ENCODE measurements around the gene CEP104. TPM values are rescaled to one million over a fixed set of nuclear protein-coding genes. Genes with fewer than 3 reads are reported as not detected.

Gene CEP104
- polyA plus RNA-seq, 3 donors: 8.3 to 25.1 (median 13.0) TPM

- Histone ChIP-seq H3K27me3 (ENCODE audit: control insufficient read depth in 2 of 2, insufficient read depth in 2 of 2, low read length in 2 of 2) (no peaks in the 10 kb centered on the region), H3K4me2 (replicated peaks; ENCODE audit: extremely low read depth, low read length, poor library complexity, severe bottlenecking) (no peak overlapping the region), H3K9ac (ENCODE audit: insufficient read depth, low read length, poor library complexity, severe bottlenecking) (no peak overlapping the region), H4K20me1 (ENCODE audit: insufficient read depth, low read length) (no peaks in the 10 kb centered on the region), H2AFZ (ENCODE audit: insufficient read depth, low read depth, low read length, poor library complexity, severe bottlenecking) (no peak overlapping the region), H3K9me3 (replicated peaks in 1 of 2; ENCODE audit: control insufficient read depth in 1 of 2, insufficient read depth in 1 of 2, low read length in 2 of 2) (no peaks in the 10 kb centered on the region), H3K4me3 (replicated peaks in 1 of 3; ENCODE audit: low read depth in 2 of 3, low read length in 3 of 3) (no peak overlapping the region), H3K4me1 (ENCODE audit: control insufficient read depth in 1 of 2, insufficient read depth in 2 of 2, low read length in 2 of 2) (no peaks in the 10 kb centered on the region), H3K27ac (ENCODE audit: low read depth in 1 of 2, low read length in 2 of 2) (no peak overlapping the region), H3K36me3 (replicated peaks in 1 of 2; ENCODE audit: control insufficient read depth in 1 of 2, insufficient read depth in 2 of 2, low read length in 2 of 2) (peaks cover 74 to 100% of the 10 kb centered on the region in 2 donors), H3K79me2 (ENCODE audit: insufficient read depth, low read length) (no peaks in the 10 kb centered on the region)
- Mint-ChIP-seq H3K36me3 (peaks cover 81 to 86% of the 10 kb centered on the region in 2 donors), H3K4me1 (no peaks in the 10 kb centered on the region), H3K27me3 (ENCODE audit: low read depth in 3 of 3) (peaks cover 0 to 1% (median 0%) of the 10 kb centered on the region in 3 donors), H3K4me3 (no peak overlapping the region), H3K9me3 (no peaks in the 10 kb centered on the region), H3K27ac (no peak overlapping the region)
- DNase-seq: no peak
- intact Hi-C loops (cut with micrococcal nuclease): no loop called here
- TF ChIP-seq CTCF (IDR thresholded peaks at IDR 0.05): no peak
- WGBS (ENCODE audit: insufficient coverage): 98% methylated on average over 5 of the region's 8 CpGs
Measured at GRCh38 chr1:3828391-3828790, 28.6 kb downstream of the CEP104 start.

- intact Hi-C loops (cut with micrococcal nuclease): no loop called here
- WGBS (ENCODE audit: insufficient coverage): 92% methylated on average over 13 of the region's 14 CpGs
Measured at GRCh38 chr1:3827813-3828307, 29.2 kb downstream of the CEP104 start.

More at GRCh38 chr1:3827813-3828307, 29.2 kb downstream of the CEP104 start:
- TF ChIP-seq CTCF (IDR thresholded peaks at IDR 0.05): no peak
- Histone ChIP-seq H3K36me3 (replicated peaks in 1 of 2; ENCODE audit: control insufficient read depth in 1 of 2, insufficient read depth in 2 of 2, low read length in 2 of 2) (peaks cover 74 to 100% of the 10 kb centered on the region in 2 donors), H3K4me3 (replicated peaks in 1 of 3; ENCODE audit: low read depth in 2 of 3, low read length in 3 of 3) (no peak overlapping the region), H2AFZ (ENCODE audit: insufficient read depth, low read depth, low read length, poor library complexity, severe bottlenecking) (no peak overlapping the region), H3K27me3 (ENCODE audit: control insufficient read depth in 2 of 2, insufficient read depth in 2 of 2, low read length in 2 of 2) (no peaks in the 10 kb centered on the region), H4K20me1 (ENCODE audit: insufficient read depth, low read length) (no peaks in the 10 kb centered on the region), H3K4me1 (ENCODE audit: control insufficient read depth in 1 of 2, insufficient read depth in 2 of 2, low read length in 2 of 2) (no peaks in the 10 kb centered on the region), H3K9ac (ENCODE audit: insufficient read depth, low read length, poor library complexity, severe bottlenecking) (no peak overlapping the region), H3K4me2 (replicated peaks; ENCODE audit: extremely low read depth, low read length, poor library complexity, severe bottlenecking) (no peak overlapping the region), H3K79me2 (ENCODE audit: insufficient read depth, low read length) (no peaks in the 10 kb centered on the region), H3K9me3 (replicated peaks in 1 of 2; ENCODE audit: control insufficient read depth in 1 of 2, insufficient read depth in 1 of 2, low read length in 2 of 2) (no peaks in the 10 kb centered on the region), H3K27ac (ENCODE audit: low read depth in 1 of 2, low read length in 2 of 2) (no peak overlapping the region)
- Mint-ChIP-seq H3K27me3 (ENCODE audit: low read depth in 3 of 3) (peaks cover 0 to 1% (median 0%) of the 10 kb centered on the region in 3 donors), H3K36me3 (peaks cover 83 to 87% of the 10 kb centered on the region in 2 donors), H3K4me1 (no peaks in the 10 kb centered on the region), H3K9me3 (no peaks in the 10 kb centered on the region), H3K27ac (peak overlapping the region in 1 of 7 donors; percentile 55), H3K4me3 (no peak overlapping the region)
- no peak for DNase-seq
